Colonic mucosa (tissue), 4 donors: ENCODE data around the gene AK9. TPM values are rescaled to one million over a fixed set of nuclear protein-coding genes. Genes with fewer than 3 reads are reported as not detected.

Experiments used
- DNase-seq: peaks from one replicate; pipeline ENCODE4 v3.0.0-alpha.2; 2020
- H3K27ac ChIP-seq: fragments of 200-600 bp; one replicate; pipeline ENCODE4 v1.8.0; 2021
- H3K27me3 ChIP-seq: fragments of 200-600 bp; one replicate; pipeline ENCODE4 v1.8.0; 2021
- H3K36me3 ChIP-seq: fragments of 200-600 bp; one replicate; pipeline ENCODE4 v1.8.0; 2021
- H3K4me1 ChIP-seq: fragments of 200-600 bp; one replicate; pipeline ENCODE4 v1.8.0; 2021; ENCODE audit warnings: mild to moderate bottlenecking
- H3K4me3 ChIP-seq: fragments of 200-600 bp; one replicate; pipeline ENCODE4 v1.8.0; 2021
- H3K9ac ChIP-seq, 2 donors: one replicate each; pipeline ENCODE4 v1.7.0; 2013; ENCODE audit warnings: control low read depth in 2 of 2, low read depth in 2 of 2, low read length in 2 of 2
- H3K9me3 ChIP-seq: fragments of 200-600 bp; one replicate; pipeline ENCODE4 v1.8.0; 2021
- CTCF ChIP-seq: fragments of 200-600 bp; IDR thresholded peaks from one replicate; pipeline ENCODE4 v1.8.0; 2022; ENCODE audit warnings: antibody characterized with exemption, mild to moderate bottlenecking
- intact Hi-C: fragments of 100-400 bp; cut with DNase I; formaldehyde crosslinking; loops from one replicate; pipeline ENCODE4 v1.14.1; 2022
- total RNA-seq, 2 donors: library from RNA; stranded (reverse); fragmentation: NEBNext Ultra II Directional in 1 of 2; extraction: Animal tissue kit (Norgen Biotek cat#: 25700) in 1 of 2; gene quantifications; one replicate each; pipeline ENCODE4 v1.2.1, GENCODE V29; 2021
- donor health status: healthy.
- donor health status: DM: no; HTN: no; CAD: no.
- donor health status: DM: no; HTN: no; CAD: no.

AK9 gene
- total RNA-seq, 2 donors from 2014 or later: 5.6 to 5.7 TPM

GRCh38 chr6:109507490-109508072 lies 183.4 kb downstream of the AK9 start:
- H3K4me1 ChIP-seq: no peaks in the 10 kb centered on the region
- intact Hi-C loops: no loop called here
- no peak for DNase-seq

GRCh38 chr6:109506841-109507240 lies 184.2 kb downstream of the AK9 start:
- Histone ChIP-seq H3K27me3 (no peaks in the 10 kb centered on the region), H3K9ac (no peak overlapping the region), H3K4me1 (no peaks in the 10 kb centered on the region), H3K4me3 (no peak overlapping the region), H3K9me3 (no peaks in the 10 kb centered on the region), H3K36me3 (no peaks in the 10 kb centered on the region), H3K27ac (no peak overlapping the region)
- intact Hi-C loops: no loop called here
- no peak for DNase-seq
- no peak for TF ChIP-seq CTCF

More at GRCh38 chr6:109507490-109508072, 183.4 kb downstream of the AK9 start:
- no peak overlapping the region for H3K4me3 ChIP-seq
- H3K9ac ChIP-seq: no peak overlapping the region
- no peak overlapping the region for H3K27ac ChIP-seq
- no peaks in the 10 kb centered on the region for H3K9me3 ChIP-seq
- no peaks in the 10 kb centered on the region for H3K27me3 ChIP-seq
- TF ChIP-seq CTCF: no peak
- no peaks in the 10 kb centered on the region for H3K36me3 ChIP-seq

GRCh38 chr6:109506314-109506713 lies 184.7 kb downstream of the AK9 start:
- Histone ChIP-seq H3K27ac (no peak overlapping the region), H3K4me1 (no peaks in the 10 kb centered on the region), H3K27me3 (no peaks in the 10 kb centered on the region), H3K36me3 (no peaks in the 10 kb centered on the region), H3K4me3 (no peak overlapping the region), H3K9me3 (no peaks in the 10 kb centered on the region), H3K9ac (no peak overlapping the region)
- TF ChIP-seq CTCF: no peak
- DNase-seq: no peak
- intact Hi-C loops: no loop called here

GRCh38 chr6:109503327-109504224 lies 187.4 kb downstream of the AK9 start:
- no peak for TF ChIP-seq CTCF
- no peak overlapping the region for H3K9ac ChIP-seq
- intact Hi-C loops: no loop called here
- no peak for DNase-seq
- H3K27me3 ChIP-seq: no peaks in the 10 kb centered on the region
- H3K4me1 ChIP-seq: no peaks in the 10 kb centered on the region
- no peaks in the 10 kb centered on the region for H3K36me3 ChIP-seq
- no peak overlapping the region for H3K4me3 ChIP-seq
- H3K9me3 ChIP-seq: no peaks in the 10 kb centered on the region
- no peak overlapping the region for H3K27ac ChIP-seq

- H3K27ac ChIP-seq: no peak overlapping the region
- no peaks in the 10 kb centered on the region for H3K36me3 ChIP-seq
- no peak for TF ChIP-seq CTCF
- no peak overlapping the region for H3K9ac ChIP-seq
- H3K4me1 ChIP-seq: no peaks in the 10 kb centered on the region
- intact Hi-C loops: no loop called here
- no peaks in the 10 kb centered on the region for H3K27me3 ChIP-seq
- DNase-seq: no peak
- H3K4me3 ChIP-seq: no peak overlapping the region
- H3K9me3 ChIP-seq: no peaks in the 10 kb centered on the region
Observed at GRCh38 chr6:109498936-109499335, 192.1 kb downstream of the AK9 start.
